HepG2 (cell line): ENCODE results near the gene DPY19L3. TPM values are rescaled to one million over a fixed set of nuclear protein-coding genes. Genes with fewer than 3 reads are reported as not detected.
A peak's percentile ranks its signal among the peaks of the same experiment; 100 is the strongest.

Experiments used
- JUND ChIP-seq: sonication (generic); formaldehyde crosslinking; IDR thresholded peaks from 2 replicates; pipeline ENCODE4 v1.8.0; 2022; ENCODE audit warnings: mild to moderate bottlenecking, missing genetic modification reagents
- NR2F6 ChIP-seq, 2 experiments: IDR thresholded peaks; 2 replicates each; pipeline ENCODE4 v1.6.1; 2016; ENCODE audit warnings: antibody characterized with exemption in 1 of 2, mild to moderate bottlenecking in 1 of 2
- POGK ChIP-seq: sonication (generic); formaldehyde crosslinking; conservative IDR thresholded peaks from 2 replicates; pipeline ENCODE4 v1.8.0; 2022; ENCODE audit warnings: mild to moderate bottlenecking, moderate library complexity, missing genetic modification reagents
- RXRA ChIP-seq: sonication (generic); formaldehyde crosslinking; IDR thresholded peaks from 2 replicates; pipeline ENCODE4 v1.5.1; 2020; ENCODE audit warnings: missing genetic modification reagents
- SRF ChIP-seq: IDR thresholded peaks from 2 replicates; pipeline ENCODE4 v1.6.1; 2011; ENCODE audit warnings: mild to moderate bottlenecking, low read depth, low read length, moderate library complexity
- TEAD3 ChIP-seq: optimal IDR thresholded peaks from 2 replicates; pipeline ENCODE3; 2016; ENCODE audit warnings: borderline replicate concordance
- UBTF ChIP-seq: sonication (generic); formaldehyde crosslinking; IDR thresholded peaks from 2 replicates; pipeline ENCODE4 v1.4.0; 2020; ENCODE audit warnings: mild to moderate bottlenecking, missing genetic modification reagents
- YY1 ChIP-seq: IDR thresholded peaks from 2 replicates; pipeline ENCODE4 v1.6.1; 2011; ENCODE audit warnings: low read length, low read depth, moderate library complexity, mild to moderate bottlenecking; ENCODE audit not compliant: insufficient read depth, insufficient replicate concordance
- ZBTB25 ChIP-seq: IDR thresholded peaks from 2 replicates; pipeline ENCODE4 v1.6.1; 2018; ENCODE audit warnings: missing genetic modification reagents
- ZMAT5 ChIP-seq: sonication (generic); formaldehyde crosslinking; IDR thresholded peaks from 2 replicates; pipeline ENCODE4 v1.5.0; 2020; ENCODE audit warnings: mild to moderate bottlenecking, low read depth, missing genetic modification reagents, borderline replicate concordance
- ZNF18 ChIP-seq: sonication (generic); formaldehyde crosslinking; IDR thresholded peaks from 2 replicates; pipeline ENCODE4 v1.8.0; 2022; ENCODE audit warnings: mild to moderate bottlenecking, missing genetic modification reagents; ENCODE audit not compliant: insufficient replicate concordance
- ZNF580 ChIP-seq: IDR thresholded peaks from 2 replicates; pipeline ENCODE4 v1.6.1; 2016; ENCODE audit warnings: low read depth, borderline replicate concordance
- ZNF776 ChIP-seq: sonication (generic); formaldehyde crosslinking; IDR thresholded peaks from 2 replicates; pipeline ENCODE4 v1.4.0; 2020; ENCODE audit warnings: mild to moderate bottlenecking, missing genetic modification reagents
- ZSCAN25 ChIP-seq: sonication (generic); formaldehyde crosslinking; IDR thresholded peaks from 2 replicates; pipeline ENCODE4 v1.8.0; 2022; ENCODE audit warnings: mild to moderate bottlenecking, missing genetic modification reagents
- ZUFSP ChIP-seq: sonication (generic); formaldehyde crosslinking; IDR thresholded peaks from 2 replicates; pipeline ENCODE4 v1.9.0; 2021; ENCODE audit warnings: missing genetic modification reagents, mild to moderate bottlenecking, borderline replicate concordance
- polyA plus RNA-seq, 8 experiments: library from polyadenylated mRNA; depleted of rRNA in 3 of 8; stranded (reverse) in 7 of 8; unstranded in 1 of 8; fragments of >200 nt; fragmentation: Illumina TruSeq in 4 of 8; extraction: Trizol in 4 of 8; gene quantifications; 2 replicates each; pipeline versions ENCODE4 v1.2.1 to v1.2.3, GENCODE V29; 2011 to 2016; ENCODE audit warnings: low read depth in 4 of 8, missing spikeins in 1 of 8, mixed read lengths in 1 of 8; ENCODE audit not compliant: insufficient read depth in 1 of 8
- total RNA-seq, 5 experiments: library from RNA; depleted of rRNA; stranded (reverse); fragments of >200 nt; fragmentation: Illumina TruSeq; extraction: Trizol; gene quantifications; 2 replicates each; pipeline ENCODE4 v1.2.3, GENCODE V29; 2016; ENCODE audit warnings: low read depth in 1 of 5

DPY19L3 gene
- total and polyA plus RNA-seq, 2 of the 13 experiments (the other 11 are each of a cell fraction or from before 2014, with no cell fraction given), result 21.6 to 25.2 TPM

- TF ChIP-seq UBTF (CRISPR knock-in tag) (peak; percentile 91), TEAD3 (CRISPR knock-in tag) (peak; percentile 36), SRF (peak; percentile 90), ZNF776 (CRISPR knock-in tag) (peak; percentile 58; the same call in 1 of the 2 replicates), POGK (CRISPR knock-in tag) (peak; percentile 70), ZBTB25 (CRISPR knock-in tag) (peak; percentile 21; the same call in 1 of the 2 replicates), ZUFSP (CRISPR knock-in tag) (no peak), ZMAT5 (CRISPR knock-in tag) (no peak), NR2F6 (IDR thresholded peaks at IDR 0.05) (no peak), NR2F6 (CRISPR knock-in tag; IDR thresholded peaks at IDR 0.05) (0 out of 2 replicates have a peak, but pooled peaks have one; percentile 35), RXRA (CRISPR knock-in tag) (peak; percentile 35; the same call in 1 of the 2 replicates), ZNF580 (CRISPR knock-in tag) (0 out of 2 replicates have a peak, but pooled peaks have one; percentile 11), ZNF18 (CRISPR knock-in tag) (no peak), ZSCAN25 (CRISPR knock-in tag) (no peak; the same call in 1 of the 2 replicates), YY1 (peak; percentile 56), JUND (CRISPR knock-in tag) (0 out of 2 replicates have a peak, but pooled peaks have one; percentile 17)
These were observed at the start of gene DPY19L3 (continued) for GRCh38 chr19:32405431-32406160.
